T-cell (primary cell): Measurements from ENCODE around the gene TIAM2. TPM values are rescaled to one million over a fixed set of nuclear protein-coding genes. Genes with fewer than 3 reads are reported as not detected.

Source experiments
- ATAC-seq, 4 experiments: fragments of 200-7000 bp in 3 of 4; fragments of 150-1000 bp in 1 of 4; cut with Tn5 transposase; replicated peaks in 1 of 4; 1 replicate in 3 of 4; 2 replicates in 1 of 4; pipeline ENCODE4 v1.10.0; 2021; ENCODE audit warnings: moderate library complexity in 3 of 4, mild to moderate bottlenecking in 2 of 4, moderate number of reproducible peaks in 1 of 4
- CTCF ChIA-PET, 2 donors: fragments of 300-600 bp; sonication (Branson Sonifier 250); formaldehyde crosslinking; loops; one replicate each; lab custom pipeline; 2022; ENCODE audit warnings: antibody characterized with exemption in 2 of 2; lab: Charles Lee
- POLR2A ChIA-PET, 2 donors: fragments of 300-600 bp; sonication (Branson Sonifier 250); formaldehyde crosslinking; loops; one replicate each; lab custom pipeline; 2022; ENCODE audit warnings: antibody characterized with exemption in 2 of 2; lab: Charles Lee
- DNase-seq, 35 experiments: peaks; one replicate each; pipeline versions ENCODE4 v3.0.0 to v3.0.0-alpha.2; 2013 to 2023
- H3K27ac ChIP-seq: one replicate; pipeline ENCODE4 v1.5.1; 2013; ENCODE audit warnings: low read length
- H3K27me3 ChIP-seq, 2 experiments: replicated peaks in 1 of 2; 1 replicate in 1 of 2; 2 replicates in 1 of 2; pipeline versions ENCODE4 v1.6.1 to v1.7.0; 2013; ENCODE audit warnings: low read length in 1 of 2, mixed read lengths in 1 of 2; ENCODE audit not compliant: control insufficient read depth in 2 of 2, insufficient read depth in 2 of 2; ENCODE audit errors: extremely low read depth in 1 of 2
- H3K36me3 ChIP-seq, 2 donors: 1 replicate in 1 of 2; 2 replicates in 1 of 2; pipeline versions ENCODE4 v1.6.1 to v1.7.0; 2013; ENCODE audit warnings: low read length in 1 of 2; ENCODE audit not compliant: control insufficient read depth in 2 of 2, insufficient read depth in 1 of 2; ENCODE audit errors: extremely low read depth in 1 of 2
- H3K4me1 ChIP-seq, 2 experiments: 1 replicate in 1 of 2; 2 replicates in 1 of 2; pipeline versions ENCODE4 v1.6.1 to v1.7.0; 2013; ENCODE audit warnings: low read length in 2 of 2, mixed read lengths in 1 of 2; ENCODE audit not compliant: insufficient read depth in 2 of 2, control insufficient read depth in 1 of 2; ENCODE audit errors: extremely low read depth in 1 of 2
- H3K4me3 ChIP-seq, 2 donors: 1 replicate in 1 of 2; 2 replicates in 1 of 2; pipeline versions ENCODE4 v1.5.1 to v1.7.0; 2013; ENCODE audit warnings: mild to moderate bottlenecking in 2 of 2, low read length in 1 of 2, moderate library complexity in 1 of 2; ENCODE audit not compliant: control insufficient read depth in 1 of 2; ENCODE audit errors: extremely low read depth in 1 of 2
- H3K9me3 ChIP-seq: 2 replicates; pipeline ENCODE4 v1.7.0; 2013
- H3K27ac Mint-ChIP-seq, 2 donors: one replicate each; pipeline ENCODE4 v1.8.0; 2020 to 2021; ENCODE audit warnings: mild to moderate bottlenecking in 2 of 2, mixed read lengths in 2 of 2
- H3K27me3 Mint-ChIP-seq, 2 donors: one replicate each; pipeline ENCODE4 v1.8.0; 2021 to 2022; ENCODE audit warnings: mixed read lengths in 2 of 2
- H3K36me3 Mint-ChIP-seq: one replicate; pipeline ENCODE4 v1.8.0; 2021; ENCODE audit warnings: mixed read lengths
- H3K4me1 Mint-ChIP-seq, 3 donors: one replicate each; pipeline ENCODE4 v1.8.0; 2020 to 2022; ENCODE audit warnings: mixed read lengths in 3 of 3, mild to moderate bottlenecking in 1 of 3
- H3K4me3 Mint-ChIP-seq, 3 donors: one replicate each; pipeline ENCODE4 v1.8.0; 2020 to 2022; ENCODE audit warnings: mild to moderate bottlenecking in 3 of 3, mixed read lengths in 3 of 3, moderate library complexity in 3 of 3
- H3K9me3 Mint-ChIP-seq, 3 donors: one replicate each; pipeline ENCODE4 v1.8.0; 2020 to 2022; ENCODE audit warnings: mixed read lengths in 3 of 3
- WGBS: methylation state at CpG from one replicate; pipeline ENCODE4 v1.1.5; 2013; ENCODE audit warnings: missing lambda C conversion rate; ENCODE audit not compliant: insufficient coverage; 5-methylcytosine and 5-hydroxymethylcytosine counted together
- total RNA-seq, 35 experiments: library from RNA in 6 of 35; stranded (reverse) in 6 of 35; fragments of 120-200 nt in 1 of 35; gene quantifications; one replicate each; pipeline versions ENCODE4 v1.2.1 to v1.2.4 and lab custom pipeline; 2013 to 2026

TIAM2 gene
- total RNA-seq, 5 donors from 2014 or later (not counting 1 experiment from before 2014, with no cell fraction given) = 4.6 to 7.1 (median 6.8) TPM

- WGBS = no CpG with 5 or more reads among the region's 2 CpGs
- CTCF ChIA-PET = interaction anchor here in 1 of 2 donors (0.6 kb wide), 1 partner anchor 55 kb away, joined by 3 read pairs; no protein-coding TSS in a partner anchor
Measured at GRCh38 chr6:155024391-155025027, 29.4 kb downstream of the TIAM2 start.

DNA sequence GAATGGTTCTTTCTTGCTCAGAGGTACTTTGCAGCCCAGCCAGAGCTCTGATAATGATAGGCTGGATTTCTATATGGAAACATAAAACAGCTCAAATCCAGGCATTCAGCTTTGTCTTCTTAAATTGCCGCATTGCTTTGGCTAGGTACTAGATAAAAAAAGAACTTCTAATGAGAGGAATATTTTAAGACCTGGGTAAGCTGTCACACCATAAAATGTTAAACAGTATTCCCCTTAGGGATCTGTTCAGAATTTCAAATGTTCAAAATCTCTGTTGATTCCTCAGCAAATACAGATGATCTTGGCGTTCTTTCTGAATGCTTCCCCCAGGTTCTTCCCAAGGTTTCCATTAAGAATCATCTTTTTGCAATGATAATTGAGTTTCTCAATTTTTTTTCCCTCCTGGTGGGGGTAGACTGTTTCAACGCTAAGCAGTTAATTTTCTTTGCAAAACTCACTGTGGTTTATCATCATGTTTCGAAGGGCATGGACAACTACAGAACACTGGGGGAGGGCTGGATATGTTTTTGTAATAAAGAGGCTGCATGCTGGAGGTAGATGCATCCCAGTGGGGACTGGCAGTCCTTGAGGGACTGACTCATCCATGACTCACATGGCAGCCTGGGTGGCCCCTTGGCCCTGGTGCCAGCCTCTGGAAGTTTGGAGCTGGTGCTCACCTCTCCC lies 31.0 kb downstream of the TIAM2 start:
- H3K9me3 ChIP-seq = no peaks in the 10 kb centered on the region
- H3K27ac Mint-ChIP-seq = no peak overlapping the region
- H3K27me3 ChIP-seq = no peaks in the 10 kb centered on the region
- DNase-seq (no peak), ATAC-seq (no peak)
- no peaks in the 10 kb centered on the region for H3K36me3 Mint-ChIP-seq
- WGBS = no CpG with 5 or more reads among the region's 4 CpGs
- no peaks in the 10 kb centered on the region for H3K4me1 Mint-ChIP-seq
- ChIA-PET POLR2A (no interaction called here), CTCF (no interaction called here)
- no peaks in the 10 kb centered on the region for H3K36me3 ChIP-seq
- H3K27ac ChIP-seq = no peak overlapping the region
- no peaks in the 10 kb centered on the region for H3K9me3 Mint-ChIP-seq
- no peak overlapping the region for H3K4me3 ChIP-seq
- peaks cover 0 to 4% of the 10 kb centered on the region in 2 donors for H3K27me3 Mint-ChIP-seq
- no peak overlapping the region for H3K4me3 Mint-ChIP-seq
- no peaks in the 10 kb centered on the region for H3K4me1 ChIP-seq

More at GRCh38 chr6:155024391-155025027, 29.4 kb downstream of the TIAM2 start:
- no peaks in the 10 kb centered on the region for H3K4me1 Mint-ChIP-seq
- ATAC-seq (no peak), DNase-seq (no peak)
- no peaks in the 10 kb centered on the region for H3K9me3 ChIP-seq
- no peaks in the 10 kb centered on the region for H3K36me3 ChIP-seq
- H3K27ac ChIP-seq = no peak overlapping the region
- H3K27ac Mint-ChIP-seq = no peak overlapping the region
- POLR2A ChIA-PET = no interaction called here
- no peak overlapping the region for H3K4me3 ChIP-seq
- H3K36me3 Mint-ChIP-seq = no peaks in the 10 kb centered on the region
- no peaks in the 10 kb centered on the region for H3K4me1 ChIP-seq
- no peak overlapping the region for H3K4me3 Mint-ChIP-seq
- peaks cover 0 to 4% of the 10 kb centered on the region in 2 donors for H3K27me3 Mint-ChIP-seq
- H3K27me3 ChIP-seq = no peaks in the 10 kb centered on the region
- H3K9me3 Mint-ChIP-seq = no peaks in the 10 kb centered on the region

- no peaks in the 10 kb centered on the region for H3K9me3 ChIP-seq
- Mint-ChIP-seq H3K9me3 (no peaks in the 10 kb centered on the region), H3K36me3 (no peaks in the 10 kb centered on the region), H3K27ac (no peak overlapping the region), H3K27me3 (peaks cover 0 to 4% of the 10 kb centered on the region in 2 donors), H3K4me1 (no peaks in the 10 kb centered on the region), H3K4me3 (no peak overlapping the region)
- WGBS = 100% methylated on average over 1 of the region's 4 CpGs
- ATAC-seq (no peak), DNase-seq (no peak)
- no peaks in the 10 kb centered on the region for H3K4me1 ChIP-seq
- CTCF ChIA-PET = no interaction called here
- no peak overlapping the region for H3K4me3 ChIP-seq
- H3K27me3 ChIP-seq = no peaks in the 10 kb centered on the region
- H3K27ac ChIP-seq = no peak overlapping the region
- POLR2A ChIA-PET = no interaction called here
- H3K36me3 ChIP-seq = no peaks in the 10 kb centered on the region
Measured at GRCh38 chr6:155026706-155027045, 31.6 kb downstream of the TIAM2 start.

- POLR2A ChIA-PET = no interaction called here
- peaks cover 0 to 7% of the 10 kb centered on the region in 2 donors for H3K27me3 Mint-ChIP-seq
- Histone ChIP-seq H3K4me3 (no peak overlapping the region), H3K27me3 (no peaks in the 10 kb centered on the region), H3K36me3 (no peaks in the 10 kb centered on the region), H3K4me1 (no peaks in the 10 kb centered on the region), H3K27ac (no peak overlapping the region), H3K9me3 (no peaks in the 10 kb centered on the region)
- no peaks in the 10 kb centered on the region for H3K4me1 Mint-ChIP-seq
- no peaks in the 10 kb centered on the region for H3K9me3 Mint-ChIP-seq
- no peak overlapping the region for H3K4me3 Mint-ChIP-seq
- WGBS = 89% methylated on average over 6 of the region's 8 CpGs
- no peak for DNase-seq
- H3K27ac Mint-ChIP-seq = no peak overlapping the region
- CTCF ChIA-PET = no interaction called here
- no peak for ATAC-seq
- no peaks in the 10 kb centered on the region for H3K36me3 Mint-ChIP-seq
Measured at GRCh38 chr6:155030148-155030720, 35.1 kb downstream of the TIAM2 start.

GRCh38 chr6:155031091-155031490 lies 36.0 kb downstream of the TIAM2 start:
- H3K27ac Mint-ChIP-seq = no peak overlapping the region
- H3K27ac ChIP-seq = no peak overlapping the region
- CTCF ChIA-PET = no interaction called here
- H3K4me3 ChIP-seq = no peak overlapping the region
- H3K27me3 Mint-ChIP-seq = peaks cover 4 to 7% of the 10 kb centered on the region in 2 donors
- no CpG with 5 or more reads among the region's 1 CpG for WGBS
- DNase-seq (no peak), ATAC-seq (no peak)
- POLR2A ChIA-PET = no interaction called here
- no peaks in the 10 kb centered on the region for H3K4me1 ChIP-seq
- H3K36me3 Mint-ChIP-seq = no peaks in the 10 kb centered on the region
- no peaks in the 10 kb centered on the region for H3K9me3 ChIP-seq
- no peaks in the 10 kb centered on the region for H3K9me3 Mint-ChIP-seq
- no peak overlapping the region for H3K4me3 Mint-ChIP-seq
- no peaks in the 10 kb centered on the region for H3K36me3 ChIP-seq
- H3K4me1 Mint-ChIP-seq = no peaks in the 10 kb centered on the region
- H3K27me3 ChIP-seq = no peaks in the 10 kb centered on the region

GRCh38 chr6:155033021-155033791 lies 38.1 kb downstream of the TIAM2 start:
- Histone ChIP-seq H3K36me3 (no peaks in the 10 kb centered on the region), H3K27ac (no peak overlapping the region), H3K27me3 (no peaks in the 10 kb centered on the region), H3K4me1 (no peaks in the 10 kb centered on the region), H3K9me3 (no peaks in the 10 kb centered on the region), H3K4me3 (no peak overlapping the region)
- no peaks in the 10 kb centered on the region for H3K36me3 Mint-ChIP-seq
- POLR2A ChIA-PET = no interaction called here
- H3K27me3 Mint-ChIP-seq = peaks cover 3 to 4% of the 10 kb centered on the region in 2 donors
- no peak for DNase-seq
- ATAC-seq = no peak
- H3K4me3 Mint-ChIP-seq = no peak overlapping the region
- WGBS = 91% methylated on average over 10 of the region's 13 CpGs
- H3K27ac Mint-ChIP-seq = no peak overlapping the region
- CTCF ChIA-PET = no interaction called here
- no peaks in the 10 kb centered on the region for H3K4me1 Mint-ChIP-seq
- no peaks in the 10 kb centered on the region for H3K9me3 Mint-ChIP-seq
